Cardiac atrium fibroblast (primary cell): ENCODE results near the gene PCDHA9. TPM values are rescaled to one million over a fixed set of nuclear protein-coding genes. Genes with fewer than 3 reads are reported as not detected.

Experiments
- total RNA-seq: library from RNA; depleted of rRNA; stranded (reverse); fragments of >200 nt; gene quantifications from 2 replicates; pipeline ENCODE4 v1.2.3, GENCODE V29; 2015

The PCDHA9 gene
- under 0.01 TPM in 1 of 2 replicates, not detected in the other for total RNA-seq

GRCh38 chr5:140848139-140849102 lies at the start of gene PCDHA9:
Gene PCDHA9, plus strand, starts transcription at chr5:140848382. Its CDS starts 114 bp downstream, at chr5:140848496.

GRCh38 chr5:140800816-140801493 lies 47.2 kb upstream of the PCDHA9 start, which contains the start of gene PCDHA3:
Gene PCDHA3, plus strand, starts transcription at chr5:140801057.

GRCh38 chr5:140806834-140807775 lies 41.1 kb upstream of the PCDHA9 start, which contains the start of gene PCDHA4:
Gene PCDHA4, plus strand, starts transcription at chr5:140807068.

GRCh38 chr5:140821375-140822280 lies 26.6 kb upstream of the PCDHA9 start, which contains the start of gene PCDHA5:
Gene PCDHA5, plus strand, starts transcription at chr5:140821613.

GRCh38 chr5:140827704-140828361 lies 20.3 kb upstream of the PCDHA9 start, which contains the start of gene PCDHA6:
Gene PCDHA6, plus strand, starts transcription at chr5:140827960. Its CDS starts 132 bp downstream, at chr5:140828092.

GRCh38 chr5:140833993-140834392 lies 14.2 kb upstream of the PCDHA9 start, which contains the start of gene PCDHA7:
Gene PCDHA7, plus strand, starts transcription at chr5:140834269. Its CDS starts 115 bp downstream, at chr5:140834384.

GRCh38 chr5:140840978-140841962 lies 6.9 kb upstream of the PCDHA9 start, which contains the start of gene PCDHA8:
Gene PCDHA8, plus strand, starts transcription at chr5:140841187. Its CDS starts 135 bp downstream, at chr5:140841322.

GRCh38 chr5:140855772-140856674 lies 7.8 kb downstream of the PCDHA9 start, which contains the start of gene PCDHA10:
Gene PCDHA10, plus strand, starts transcription at chr5:140855897. Its CDS starts 152 bp downstream, at chr5:140856049.

GRCh38 chr5:140868721-140869554 lies 20.8 kb downstream of the PCDHA9 start, which contains the start of gene PCDHA11:
Gene PCDHA11, plus strand, starts transcription at chr5:140868957. Its CDS starts 147 bp downstream, at chr5:140869104.

GRCh38 chr5:140875085-140876065 lies 27.2 kb downstream of the PCDHA9 start, which contains the start of gene PCDHA12:
Gene PCDHA12, plus strand, starts transcription at chr5:140875308. Its CDS starts 165 bp downstream, at chr5:140875473.

GRCh38 chr5:140881889-140882590 lies 33.9 kb downstream of the PCDHA9 start, which contains the start of gene PCDHA13:
Gene PCDHA13, plus strand, starts transcription at chr5:140882124. Its CDS starts 145 bp downstream, at chr5:140882269.

